H9 (cell line): ENCODE data around the gene CEP85L. TPM values are rescaled to one million over a fixed set of nuclear protein-coding genes. Genes with fewer than 3 reads are reported as not detected.

Source experiments
- DNase-seq: peaks from one replicate; pipeline ENCODE4 v3.0.0-alpha.2; 2017
- H2AFZ ChIP-seq: one replicate; pipeline ENCODE4 v1.6.1; 2013; ENCODE audit warnings: mild to moderate bottlenecking, low read length, control low read depth, moderate library complexity
- H2AK5ac ChIP-seq: 2 replicates; pipeline ENCODE4 v1.6.1; 2013; ENCODE audit warnings: low read length, control low read depth, mixed read lengths; ENCODE audit not compliant: insufficient read length
- H2BK120ac ChIP-seq: one replicate; pipeline ENCODE4 v1.6.1; 2013; ENCODE audit warnings: low read depth, mild to moderate bottlenecking, low read length, control low read depth, inconsistent platforms; ENCODE audit not compliant: poor library complexity, severe bottlenecking
- H2BK12ac ChIP-seq: 2 replicates; pipeline ENCODE4 v1.6.1; 2013; ENCODE audit warnings: low read length, control low read depth, mixed read lengths, low read depth; ENCODE audit not compliant: insufficient read length
- H2BK15ac ChIP-seq: 2 replicates; pipeline ENCODE4 v1.6.1; 2013; ENCODE audit warnings: low read depth, low read length, control low read depth
- H2BK20ac ChIP-seq: one replicate; pipeline ENCODE4 v1.6.1; 2013; ENCODE audit warnings: low read depth, mild to moderate bottlenecking, low read length, control low read depth, inconsistent platforms; ENCODE audit not compliant: poor library complexity, severe bottlenecking
- H2BK5ac ChIP-seq: 2 replicates; pipeline ENCODE4 v1.6.1; 2013; ENCODE audit warnings: low read length, control low read depth, mixed read lengths; ENCODE audit not compliant: insufficient read length
- H3K14ac ChIP-seq: 2 replicates; pipeline ENCODE4 v1.6.1; 2013; ENCODE audit warnings: low read length, control low read depth; ENCODE audit not compliant: insufficient read depth
- H3K18ac ChIP-seq: 2 replicates; pipeline ENCODE4 v1.6.1; 2013; ENCODE audit warnings: low read depth, mild to moderate bottlenecking, mixed read lengths, low read length, control low read depth; ENCODE audit not compliant: insufficient read length
- H3K23ac ChIP-seq: 2 replicates; pipeline ENCODE4 v1.6.1; 2013; ENCODE audit warnings: low read length, control low read depth, mixed read lengths, low read depth; ENCODE audit not compliant: insufficient read length
- H3K23me2 ChIP-seq: 2 replicates; pipeline ENCODE4 v1.6.1; 2013; ENCODE audit warnings: low read depth, mild to moderate bottlenecking, mixed read lengths, low read length, control low read depth; ENCODE audit not compliant: insufficient read length, poor library complexity, severe bottlenecking
- H3K27ac ChIP-seq: 2 replicates; pipeline ENCODE4 v1.5.1; 2013; ENCODE audit warnings: low read length, control low read depth, mixed read lengths, low read depth; ENCODE audit not compliant: insufficient read length
- H3K27me3 ChIP-seq: 2 replicates; pipeline ENCODE4 v1.6.1; 2013; ENCODE audit warnings: low read length, control low read depth, inconsistent platforms; ENCODE audit not compliant: insufficient read depth
- H3K4ac ChIP-seq: 2 replicates; pipeline ENCODE4 v1.6.1; 2013; ENCODE audit warnings: low read depth, mild to moderate bottlenecking, control low read depth, inconsistent platforms, low read length, moderate library complexity
- H3K4me1 ChIP-seq: 2 replicates; pipeline ENCODE4 v1.6.1; 2013; ENCODE audit warnings: low read length, control low read depth, inconsistent platforms; ENCODE audit not compliant: insufficient read depth
- H3K4me2 ChIP-seq: 2 replicates; pipeline ENCODE4 v1.6.1; 2013; ENCODE audit warnings: low read length, control low read depth, mixed read lengths; ENCODE audit not compliant: insufficient read length, insufficient read depth
- H3K56ac ChIP-seq: 2 replicates; pipeline ENCODE4 v1.6.1; 2013; ENCODE audit warnings: low read depth, mild to moderate bottlenecking, mixed read lengths, low read length, control low read depth; ENCODE audit not compliant: insufficient read length
- H3K79me1 ChIP-seq: 2 replicates; pipeline ENCODE4 v1.6.1; 2013; ENCODE audit warnings: low read depth, mild to moderate bottlenecking, moderate library complexity, low read length, control low read depth, inconsistent platforms; ENCODE audit not compliant: insufficient read depth, poor library complexity, severe bottlenecking
- H3K79me2 ChIP-seq: 2 replicates; pipeline ENCODE4 v1.6.1; 2013; ENCODE audit warnings: low read length, control low read depth, inconsistent platforms; ENCODE audit not compliant: insufficient read depth
- H3K9ac ChIP-seq: 2 replicates; pipeline ENCODE4 v1.6.1; 2013; ENCODE audit warnings: low read length, control low read depth, mixed read lengths; ENCODE audit not compliant: insufficient read length; ENCODE audit errors: extremely low read depth
- H3K9me3 ChIP-seq: one replicate; pipeline ENCODE4 v1.6.1; 2013; ENCODE audit warnings: low read depth, low read length, inconsistent platforms; ENCODE audit not compliant: control insufficient read depth
- H3T11ph ChIP-seq: one replicate; pipeline ENCODE4 v1.6.1; 2013; ENCODE audit warnings: mild to moderate bottlenecking, low read length, control low read depth, inconsistent platforms
- H4K20me1 ChIP-seq: one replicate; pipeline ENCODE4 v1.6.1; 2013; ENCODE audit not compliant: control insufficient read depth, insufficient read length, insufficient read depth
- H4K5ac ChIP-seq: 2 replicates; pipeline ENCODE4 v1.6.1; 2013; ENCODE audit warnings: low read depth, mild to moderate bottlenecking, mixed read lengths, low read length, control low read depth; ENCODE audit not compliant: insufficient read length
- H4K8ac ChIP-seq: replicated peaks from 2 replicates; pipeline ENCODE4 v1.6.1; 2013; ENCODE audit warnings: low read length, control low read depth, mixed read lengths, low read depth; ENCODE audit not compliant: insufficient read length
- H4K91ac ChIP-seq: 2 replicates; pipeline ENCODE4 v1.6.1; 2013; ENCODE audit warnings: low read depth, mild to moderate bottlenecking, moderate library complexity, mixed read lengths, low read length, control low read depth; ENCODE audit not compliant: insufficient read length
- H3K27ac Mint-ChIP-seq, 3 experiments: 2 replicates in 2 of 3; 3 replicates in 1 of 3; pipeline ENCODE4 v1.8.0; 2020 to 2021; ENCODE audit warnings: mixed read lengths in 3 of 3, mild to moderate bottlenecking in 1 of 3, moderate library complexity in 1 of 3
- H3K27me3 Mint-ChIP-seq: 2 replicates; pipeline ENCODE4 v1.8.0; 2021; ENCODE audit warnings: low read depth, mild to moderate bottlenecking, moderate library complexity, mixed read lengths
- H3K36me3 Mint-ChIP-seq, 3 experiments: 2 replicates in 2 of 3; 3 replicates in 1 of 3; pipeline ENCODE4 v1.8.0; 2020 to 2021; ENCODE audit warnings: low read depth in 3 of 3, mixed read lengths in 3 of 3; ENCODE audit not compliant: insufficient read depth in 1 of 3
- H3K4me1 Mint-ChIP-seq, 2 experiments: 2 replicates each; pipeline ENCODE4 v1.8.0; 2020; ENCODE audit warnings: mixed read lengths in 2 of 2
- H3K4me3 Mint-ChIP-seq, 2 experiments: 2 replicates in 1 of 2; 3 replicates in 1 of 2; pipeline ENCODE4 v1.8.0; 2020 to 2021; ENCODE audit warnings: mild to moderate bottlenecking in 2 of 2, mixed read lengths in 2 of 2, moderate library complexity in 1 of 2
- H3K9me3 Mint-ChIP-seq, 2 experiments: 2 replicates in 1 of 2; 3 replicates in 1 of 2; pipeline ENCODE4 v1.8.0; 2020; ENCODE audit warnings: mild to moderate bottlenecking in 2 of 2, mixed read lengths in 2 of 2, moderate library complexity in 1 of 2
- WGBS: extraction: QIAGEN DNeasy Blood & Tissue Kit; methylation state at CpG from one replicate; pipeline ENCODE4 v1.1.7; 2013; ENCODE audit warnings: missing lambda C conversion rate, low lambda C conversion rate, mixed read lengths; ENCODE audit not compliant: insufficient read length; ENCODE audit errors: extremely low coverage; 5-methylcytosine and 5-hydroxymethylcytosine counted together
- total RNA-seq: library from RNA; stranded (reverse); gene quantifications from 2 replicates; pipeline ENCODE4 v1.2.1, GENCODE V29; 2021
- TF ChIP-seq, protein P1 (sequence below): fragments of 200-600 bp; sonication (generic); conservative IDR thresholded peaks from 3 replicates; pipeline ENCODE4 v1.8.0; 2021; ENCODE audit warnings: antibody characterized with exemption, mild to moderate bottlenecking

The CEP85L gene
- total RNA-seq, 1 experiment from 2014 or later = 3.8 TPM

DNA sequence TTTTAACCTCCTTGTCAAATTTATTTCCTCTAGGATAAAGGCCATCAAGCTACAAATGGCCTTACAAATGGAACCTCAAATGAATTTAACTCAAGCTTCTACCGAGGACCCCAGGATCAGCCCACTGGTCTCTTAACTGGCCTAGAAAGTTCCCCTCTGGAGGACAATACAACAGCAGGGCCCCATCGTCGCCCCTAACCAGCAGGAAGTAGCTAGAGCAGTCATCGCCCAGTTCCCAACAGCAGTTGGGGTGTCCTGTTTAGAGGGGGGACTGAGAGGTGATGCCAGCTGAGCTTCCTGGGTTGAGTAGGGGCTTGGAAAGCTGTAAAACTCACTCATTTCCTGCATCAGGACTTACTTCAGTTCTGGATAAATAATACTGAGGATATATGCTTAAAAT lies 25.6 kb downstream of the CEP85L start:
- no peak overlapping the region for H3K27ac Mint-ChIP-seq
- H3K23ac ChIP-seq = no peak overlapping the region
- no peak overlapping the region for H3K4me2 ChIP-seq
- WGBS = no CpG with 5 or more reads among the region's 4 CpGs
- no peak overlapping the region for H3K14ac ChIP-seq
- no peak overlapping the region for H2BK20ac ChIP-seq
- no peak overlapping the region for H2BK120ac ChIP-seq
- H3K18ac ChIP-seq = no peak overlapping the region
- no peak overlapping the region for H3K9ac ChIP-seq
- no peaks in the 10 kb centered on the region for H4K20me1 ChIP-seq
- no peak overlapping the region for H3K4ac ChIP-seq
- peaks cover 4% of the 10 kb centered on the region; the same call in 1 of the 2 replicates for H3K4me1 ChIP-seq
- no peak overlapping the region for H4K5ac ChIP-seq
- H3K4me3 Mint-ChIP-seq = no peak overlapping the region
- peaks cover 8 to 20% (median 17%) of the 10 kb centered on the region in 3 experiments for H3K36me3 Mint-ChIP-seq
- H3K9me3 Mint-ChIP-seq = peaks cover 14 to 17% of the 10 kb centered on the region in 2 experiments
- H3K27ac ChIP-seq = no peak overlapping the region
- H2BK12ac ChIP-seq = no peak overlapping the region
- no peak overlapping the region for H3T11ph ChIP-seq
- no peak overlapping the region for H2AFZ ChIP-seq
- no peak overlapping the region for H4K8ac ChIP-seq
- no peaks in the 10 kb centered on the region for H3K27me3 ChIP-seq
- TF ChIP-seq, protein P1, sequence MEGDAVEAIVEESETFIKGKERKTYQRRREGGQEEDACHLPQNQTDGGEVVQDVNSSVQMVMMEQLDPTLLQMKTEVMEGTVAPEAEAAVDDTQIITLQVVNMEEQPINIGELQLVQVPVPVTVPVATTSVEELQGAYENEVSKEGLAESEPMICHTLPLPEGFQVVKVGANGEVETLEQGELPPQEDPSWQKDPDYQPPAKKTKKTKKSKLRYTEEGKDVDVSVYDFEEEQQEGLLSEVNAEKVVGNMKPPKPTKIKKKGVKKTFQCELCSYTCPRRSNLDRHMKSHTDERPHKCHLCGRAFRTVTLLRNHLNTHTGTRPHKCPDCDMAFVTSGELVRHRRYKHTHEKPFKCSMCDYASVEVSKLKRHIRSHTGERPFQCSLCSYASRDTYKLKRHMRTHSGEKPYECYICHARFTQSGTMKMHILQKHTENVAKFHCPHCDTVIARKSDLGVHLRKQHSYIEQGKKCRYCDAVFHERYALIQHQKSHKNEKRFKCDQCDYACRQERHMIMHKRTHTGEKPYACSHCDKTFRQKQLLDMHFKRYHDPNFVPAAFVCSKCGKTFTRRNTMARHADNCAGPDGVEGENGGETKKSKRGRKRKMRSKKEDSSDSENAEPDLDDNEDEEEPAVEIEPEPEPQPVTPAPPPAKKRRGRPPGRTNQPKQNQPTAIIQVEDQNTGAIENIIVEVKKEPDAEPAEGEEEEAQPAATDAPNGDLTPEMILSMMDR = no peak
- DNase-seq = no peak
- no peak overlapping the region for H2BK5ac ChIP-seq
- peaks cover 13 to 21% of the 10 kb centered on the region in 2 experiments for H3K4me1 Mint-ChIP-seq
- H2AK5ac ChIP-seq = no peak overlapping the region
- no peaks in the 10 kb centered on the region for H3K23me2 ChIP-seq
- H3K56ac ChIP-seq = no peak overlapping the region
- no peaks in the 10 kb centered on the region for H3K79me1 ChIP-seq
- H4K91ac ChIP-seq = no peak overlapping the region
- H3K9me3 ChIP-seq = peaks cover 9% of the 10 kb centered on the region
- H2BK15ac ChIP-seq = no peak overlapping the region
- no peaks in the 10 kb centered on the region; the same call in 1 of the 2 replicates for H3K27me3 Mint-ChIP-seq
- H3K79me2 ChIP-seq = 0 out of 2 replicates have a peak, but pooled peaks cover 2% of the 10 kb centered on the region
